ENCODE measurements around the gene CYP27B1. TPM values are rescaled to one million over a fixed set of nuclear protein-coding genes. Genes with fewer than 3 reads are reported as not detected.

CYP27B1 gene
- total RNA-seq, 1 experiment from 2014 or later, result 0.19 TPM

- no peak for DNase-seq (ENCODE audit: low read depth)
Measured at GRCh38 chr12:57767876-57768275, 998 bp upstream of the CYP27B1 start.

GRCh38 chr12:57767305-57767698 is 424 bp upstream of the CYP27B1 start:
- DNase-seq (ENCODE audit: low read depth), result no peak

GRCh38 chr12:57765698-57766463 is 997 bp downstream of the CYP27B1 start:
- DNase-seq (ENCODE audit: low read depth), result no peak

- DNase-seq (ENCODE audit: low read depth), result no peak
Measured at GRCh38 chr12:57765003-57765697, 1.7 kb downstream of the CYP27B1 start.

- no peak for DNase-seq (ENCODE audit: low read depth)
Measured at GRCh38 chr12:57764662-57765002, 2.2 kb downstream of the CYP27B1 start.

- DNase-seq (ENCODE audit: low read depth), result no peak
Measured at GRCh38 chr12:57763881-57764661, 2.8 kb downstream of the CYP27B1 start.

- no peak for DNase-seq (ENCODE audit: low read depth)
Measured at GRCh38 chr12:57762463-57762862, 4.4 kb downstream of the CYP27B1 start.

GRCh38 chr12:57761391-57761998 is 5.4 kb downstream of the CYP27B1 start:
- DNase-seq (ENCODE audit: low read depth), result no peak

GRCh38 chr12:57760347-57760982 is 6.4 kb downstream of the CYP27B1 start:
- DNase-seq (ENCODE audit: low read depth), result no peak

GRCh38 chr12:57759360-57759980 is 7.4 kb downstream of the CYP27B1 start:
- DNase-seq (ENCODE audit: low read depth), result no peak

- DNase-seq (ENCODE audit: low read depth), result no peak
Measured at GRCh38 chr12:57758552-57759359, 8.1 kb downstream of the CYP27B1 start.

- no peak for DNase-seq (ENCODE audit: low read depth)
Measured at GRCh38 chr12:57757771-57758170, 9.1 kb downstream of the CYP27B1 start.

- no peak for DNase-seq (ENCODE audit: low read depth)
Measured at GRCh38 chr12:57756406-57757341, 10.2 kb downstream of the CYP27B1 start.

GRCh38 chr12:57755454-57756372 is 11.2 kb downstream of the CYP27B1 start:
- DNase-seq (ENCODE audit: low read depth), result no peak

- no peak for DNase-seq (ENCODE audit: low read depth)
Measured at GRCh38 chr12:57755194-57755453, 11.8 kb downstream of the CYP27B1 start.

- peak; percentile 42 for DNase-seq (ENCODE audit: low read depth)
Measured at GRCh38 chr12:57754411-57755193, 12.3 kb downstream of the CYP27B1 start, which contains the start of gene MARCHF9. Gene MARCHF9 (plus strand): TSS chr12:57755103. CDS start chr12:57755529, 426 bp downstream.

GRCh38 chr12:57753756-57754337 is 13.0 kb downstream of the CYP27B1 start:
- DNase-seq (ENCODE audit: low read depth), result no peak

Data from HT1080 (cell line).